MM.1S (cell line): ENCODE results near the gene BUB3.

Source experiments
- CTCF ChIP-seq: fragments of 300-600 bp; sonication (generic); IDR thresholded peaks from 2 replicates; pipeline ENCODE4 v1.5.1; 2016; ENCODE audit warnings: antibody characterized with exemption, low read length, mixed read lengths
- EZH2 ChIP-seq: fragments of 300-600 bp; sonication (generic); optimal IDR thresholded peaks from 2 replicates; pipeline ENCODE3; 2017; ENCODE audit warnings: low read depth, mild to moderate bottlenecking, antibody characterized with exemption, low read length, mixed read lengths
- EZH2phosphoT487 ChIP-seq: fragments of 300-600 bp; sonication (generic); IDR thresholded peaks from 2 replicates; pipeline ENCODE4 v1.6.1; 2018; ENCODE audit warnings: antibody characterized with exemption, low read length

DNA sequence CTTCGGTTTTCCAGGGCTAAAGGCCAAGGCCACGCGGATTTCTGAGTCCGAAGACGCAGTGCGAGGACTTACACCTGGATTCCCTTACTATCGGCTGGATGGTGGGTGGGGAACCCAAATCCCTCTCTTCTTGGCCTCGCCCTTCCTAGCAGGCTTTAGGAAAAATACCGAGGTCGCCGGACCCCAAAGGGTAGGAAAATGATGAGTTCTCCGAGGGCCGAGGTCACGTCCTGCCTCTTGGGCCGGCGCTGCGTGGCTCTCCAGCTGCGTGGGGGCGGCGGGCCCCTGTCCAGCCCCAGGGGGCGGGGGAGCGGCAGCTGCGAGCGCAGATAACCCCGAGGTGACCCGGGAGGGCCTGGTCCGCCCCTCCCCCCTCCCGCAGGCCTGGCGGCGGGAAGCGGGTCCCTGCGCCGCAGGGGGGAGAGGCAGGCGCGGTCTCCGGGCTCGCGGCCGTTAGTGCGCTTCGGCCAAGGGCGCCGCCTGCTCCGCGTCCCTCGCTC is 19.2 kb upstream of the BUB3 start:
- no peak for TF ChIP-seq EZH2
- TF ChIP-seq CTCF = no peak
- no peak for TF ChIP-seq EZH2phosphoT487
